OCI-LY7 (cell line): ENCODE measurements around the gene BMPR2. TPM values are rescaled to one million over a fixed set of nuclear protein-coding genes. Genes with fewer than 3 reads are reported as not detected.
A peak's percentile ranks its signal among the peaks of the same experiment; 100 is the strongest.

Experiments used
- BruUV-seq: library from RNA; stranded (reverse); fragments of 400-500 nt; replicated peaks from 2 replicates; lab custom pipeline; 2021; lab: Mats Ljungman, UMichigan
- CTCF ChIA-PET: fragments of 300-600 bp; sonication (Branson Sonifier 250); formaldehyde crosslinking; loops from one replicate; lab custom pipeline; 2022; ENCODE audit warnings: antibody characterized with exemption; ENCODE audit not compliant: unreplicated experiment; lab: Charles Lee
- POLR2A ChIA-PET: fragments of 300-600 bp; sonication (Branson Sonifier 250); formaldehyde crosslinking; loops from one replicate; lab custom pipeline; 2022; ENCODE audit warnings: antibody characterized with exemption; lab: Charles Lee
- DNase-seq: peaks from one replicate; pipeline ENCODE4 v3.0.0-alpha.2; 2015; ENCODE audit warnings: low spot score
- H2AFZ ChIP-seq: fragments of 200-600 bp; sonication (generic), shearing (Covaris generic); 2 replicates; pipeline ENCODE4 v1.6.1; 2014; ENCODE audit warnings: mild to moderate bottlenecking, antibody characterized with exemption, low read length, moderate library complexity
- H3K27ac ChIP-seq: fragments of 200-600 bp; sonication (generic); 2 replicates; pipeline ENCODE4 v1.5.1; 2014; ENCODE audit warnings: mixed run types, low read depth, mild to moderate bottlenecking, moderate library complexity, low read length, inconsistent platforms; ENCODE audit not compliant: poor library complexity, severe bottlenecking
- H3K36me3 ChIP-seq: fragments of 200-600 bp; sonication (generic); 2 replicates; pipeline ENCODE4 v1.6.1; 2014; ENCODE audit warnings: mild to moderate bottlenecking, antibody characterized with exemption, low read length, moderate library complexity, mixed read lengths; ENCODE audit not compliant: insufficient read depth
- H3K4me1 ChIP-seq: fragments of 200-600 bp; sonication (generic); 2 replicates; pipeline ENCODE4 v1.5.1; 2014; ENCODE audit warnings: mild to moderate bottlenecking, low read length; ENCODE audit not compliant: insufficient read depth, poor library complexity, severe bottlenecking
- H3K4me2 ChIP-seq: fragments of 200-600 bp; sonication (generic); 2 replicates; pipeline ENCODE4 v1.6.1; 2014; ENCODE audit warnings: mild to moderate bottlenecking, low read length
- H3K4me3 ChIP-seq: fragments of 200-600 bp; sonication (generic); 2 replicates; pipeline ENCODE4 v1.5.1; 2014; ENCODE audit warnings: mild to moderate bottlenecking, low read depth, low read length; ENCODE audit not compliant: poor library complexity, severe bottlenecking
- H3K79me2 ChIP-seq: fragments of 200-600 bp; sonication (generic); 2 replicates; pipeline ENCODE4 v1.6.1; 2016; ENCODE audit warnings: low read depth, mild to moderate bottlenecking, low read length, moderate library complexity, mixed read lengths; ENCODE audit not compliant: insufficient read depth
- H3K9me2 ChIP-seq: fragments of 200-600 bp; sonication (generic); 2 replicates; pipeline ENCODE4 v1.6.1; 2016; ENCODE audit warnings: mild to moderate bottlenecking, low read length, mixed read lengths; ENCODE audit not compliant: insufficient read depth
- H3K9me3 ChIP-seq: fragments of 200-600 bp; sonication (generic); 2 replicates; pipeline ENCODE4 v1.6.1; 2014; ENCODE audit warnings: mild to moderate bottlenecking, mixed run types, low read length, mixed read lengths
- H4K20me1 ChIP-seq: fragments of 200-600 bp; sonication (generic); 2 replicates; pipeline ENCODE4 v1.6.1; 2014; ENCODE audit warnings: mild to moderate bottlenecking, antibody characterized with exemption, low read length, moderate library complexity, mixed read lengths; ENCODE audit not compliant: insufficient read depth
- EZH2phosphoT487 ChIP-seq: fragments of 200-600 bp; sonication (generic); IDR thresholded peaks from 2 replicates; pipeline ENCODE4 v1.6.1; 2018; ENCODE audit warnings: low read depth, borderline replicate concordance, mild to moderate bottlenecking, mixed run types, antibody characterized with exemption, low read length, moderate library complexity, mixed read lengths
- intact Hi-C: fragments of 100-400 bp; cut with micrococcal nuclease; formaldehyde crosslinking; loops from one replicate; pipeline ENCODE4 v1.10.0; 2022; ENCODE audit not compliant: unreplicated experiment
- total RNA-seq, 2 experiments: library from RNA; depleted of rRNA in 1 of 2; stranded (reverse); fragments of >200 nt in 1 of 2; shearing (Covaris generic) in 1 of 2; gene quantifications; 2 replicates each; pipeline ENCODE4 v1.2.3, GENCODE V29; 2014 to 2022
- TF ChIP-seq, protein P1 (sequence below): fragments of 200-600 bp; sonication (generic); conservative IDR thresholded peaks from 2 replicates; pipeline ENCODE4 v1.5.1; 2014; ENCODE audit warnings: mild to moderate bottlenecking, antibody characterized with exemption, low read length, moderate library complexity, mixed read lengths

BMPR2 gene
- total RNA-seq, 2 experiments from 2014 or later, result 4.3 to 14.7 TPM

DNA sequence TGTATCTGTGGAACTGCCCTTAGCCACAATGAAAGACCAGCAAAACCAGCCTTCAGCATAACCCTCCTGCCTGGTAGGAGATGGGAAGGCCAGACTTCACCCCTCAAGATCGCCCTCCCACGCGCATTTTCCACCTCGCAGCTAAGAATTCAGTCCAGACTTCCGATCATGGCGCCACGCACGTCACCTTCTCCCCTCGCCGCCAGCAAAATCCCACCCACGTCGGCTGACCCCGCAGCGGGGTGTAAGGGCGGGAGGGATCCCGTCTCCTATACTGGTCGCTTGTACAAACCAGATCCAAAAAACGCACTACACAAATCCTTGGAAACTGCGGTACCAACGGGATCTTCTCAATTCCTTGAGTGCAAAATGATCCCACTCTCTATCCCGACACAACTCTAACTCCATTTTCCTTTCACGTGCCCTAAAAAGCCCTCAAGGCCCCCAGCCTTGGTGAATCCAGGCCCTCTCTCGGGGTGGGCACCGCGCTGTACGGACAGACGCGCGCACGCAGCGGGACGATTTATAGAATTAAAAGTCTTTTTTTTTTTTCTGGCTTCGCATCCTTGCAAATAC is 1.0 kb upstream of the BMPR2 start:
- TF ChIP-seq EZH2phosphoT487, result no peak
- TF ChIP-seq, protein P1, sequence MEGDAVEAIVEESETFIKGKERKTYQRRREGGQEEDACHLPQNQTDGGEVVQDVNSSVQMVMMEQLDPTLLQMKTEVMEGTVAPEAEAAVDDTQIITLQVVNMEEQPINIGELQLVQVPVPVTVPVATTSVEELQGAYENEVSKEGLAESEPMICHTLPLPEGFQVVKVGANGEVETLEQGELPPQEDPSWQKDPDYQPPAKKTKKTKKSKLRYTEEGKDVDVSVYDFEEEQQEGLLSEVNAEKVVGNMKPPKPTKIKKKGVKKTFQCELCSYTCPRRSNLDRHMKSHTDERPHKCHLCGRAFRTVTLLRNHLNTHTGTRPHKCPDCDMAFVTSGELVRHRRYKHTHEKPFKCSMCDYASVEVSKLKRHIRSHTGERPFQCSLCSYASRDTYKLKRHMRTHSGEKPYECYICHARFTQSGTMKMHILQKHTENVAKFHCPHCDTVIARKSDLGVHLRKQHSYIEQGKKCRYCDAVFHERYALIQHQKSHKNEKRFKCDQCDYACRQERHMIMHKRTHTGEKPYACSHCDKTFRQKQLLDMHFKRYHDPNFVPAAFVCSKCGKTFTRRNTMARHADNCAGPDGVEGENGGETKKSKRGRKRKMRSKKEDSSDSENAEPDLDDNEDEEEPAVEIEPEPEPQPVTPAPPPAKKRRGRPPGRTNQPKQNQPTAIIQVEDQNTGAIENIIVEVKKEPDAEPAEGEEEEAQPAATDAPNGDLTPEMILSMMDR, result no peak
- no TSS peak for BruUV-seq

DNA sequence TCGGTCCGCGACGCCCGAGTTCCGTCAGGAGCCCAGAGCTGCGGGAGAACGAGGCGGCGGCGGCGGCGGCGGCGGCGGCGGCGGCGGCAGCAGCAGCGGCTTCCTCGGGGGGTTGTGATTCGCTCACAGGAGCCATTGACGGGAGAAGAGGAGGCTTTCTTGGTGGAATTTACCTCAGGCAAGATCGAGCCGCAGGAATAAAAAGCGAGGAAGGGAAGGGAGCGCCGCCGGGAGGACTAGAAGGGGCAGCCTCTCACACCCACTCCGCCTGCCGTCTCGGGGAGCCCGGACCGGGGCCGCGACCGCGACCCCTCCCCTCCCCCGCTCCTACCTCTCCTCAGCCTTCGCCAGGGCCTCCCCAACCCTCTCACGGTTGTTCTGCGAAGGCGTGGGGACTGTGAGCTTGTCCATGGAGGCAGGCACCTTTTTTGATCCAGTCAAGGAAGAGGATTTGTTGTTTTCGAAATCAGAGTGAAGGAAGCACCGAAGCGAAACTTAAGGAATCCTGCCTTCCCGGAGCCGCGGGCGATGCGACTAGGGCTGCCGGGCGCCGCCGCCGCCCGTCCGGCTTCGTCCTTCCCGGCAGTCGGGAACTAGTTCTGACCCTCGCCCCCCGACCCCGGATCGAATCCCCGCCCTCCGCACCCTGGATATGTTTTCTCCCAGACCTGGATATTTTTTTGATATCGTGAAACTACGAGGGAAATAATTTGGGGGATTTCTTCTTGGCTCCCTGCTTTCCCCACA is 506 bp downstream of the BMPR2 start:
- CTCF ChIA-PET, result interaction anchor here (0.6 kb wide), 2 partner anchors 301 to 1416 kb away, joined by 4 to 7 read pairs; no protein-coding TSS in a partner anchor
- Histone ChIP-seq H4K20me1 (peaks cover 4% of the 10 kb centered on the region; the same call in 1 of the 2 replicates), H2AFZ (peak overlapping the region; percentile 93), H3K4me3 (peak overlapping the region; percentile 91), H3K4me1 (peaks cover 31% of the 10 kb centered on the region), H3K36me3 (no peaks in the 10 kb centered on the region), H3K9me3 (no peaks in the 10 kb centered on the region), H3K9me2 (no peaks in the 10 kb centered on the region), H3K79me2 (peaks cover 41% of the 10 kb centered on the region; the same call in 1 of the 2 replicates), H3K4me2 (peak overlapping the region; percentile 95), H3K27ac (peak overlapping the region; percentile 47)
- DNase-seq, result peak; percentile 48
- TSS peak; percentile 58 for BruUV-seq
- POLR2A ChIA-PET, result interaction anchor here (0.6 to 2.0 kb wide), 6 partner anchors 11 to 638 kb away, joined by 3 to 6 read pairs (median 3); no protein-coding TSS in a partner anchor
- TF ChIP-seq, protein P1, result no peak
- no peak for TF ChIP-seq EZH2phosphoT487
- intact Hi-C loops, result loop anchor here (5.0 kb wide), 2 partner anchors 109 to 261 kb away; partner anchors contain the start of gene NOP58

More for the DNA sequence above, 1.0 kb upstream of the BMPR2 start:
- H3K36me3 ChIP-seq, result no peaks in the 10 kb centered on the region
- no peak overlapping the region for H3K27ac ChIP-seq
- H4K20me1 ChIP-seq, result peaks cover 4% of the 10 kb centered on the region; the same call in 1 of the 2 replicates
- H3K4me3 ChIP-seq, result peak overlapping the region; percentile 91
- H3K9me2 ChIP-seq, result no peaks in the 10 kb centered on the region
- peaks cover 31% of the 10 kb centered on the region; the same call in 1 of the 2 replicates for H3K79me2 ChIP-seq
- H2AFZ ChIP-seq, result peak overlapping the region; percentile 93
- peaks cover 20% of the 10 kb centered on the region for H3K4me1 ChIP-seq
- H3K4me2 ChIP-seq, result peak overlapping the region; percentile 95
- DNase-seq, result no peak
- intact Hi-C loops, result loop anchor here (5.0 kb wide), 2 partner anchors 108 to 262 kb away; partner anchors contain the start of gene NOP58
- ChIA-PET CTCF (no interaction called here), POLR2A (interaction anchor here (1.0 kb wide), 1 partner anchor 130 kb away, joined by 3 read pairs; no protein-coding TSS in a partner anchor)
- no peaks in the 10 kb centered on the region for H3K9me3 ChIP-seq
